Esophagus muscularis mucosa (tissue), 4 donors: ENCODE results near the gene PXN. TPM values are rescaled to one million over a fixed set of nuclear protein-coding genes. Genes with fewer than 3 reads are reported as not detected.
"Not testable (repeated sequence)": the region's sequence is repeated elsewhere in the genome, so short reads cannot be mapped to it uniquely, and the experiment has no call there.

Experiments
- DNase-seq: peaks from one replicate; pipeline ENCODE4 v3.0.0-alpha.2; 2017; ENCODE audit errors: extremely low spot score
- H3K27ac ChIP-seq, 4 donors: fragments of 200-600 bp; sonication (generic); replicated peaks in 1 of 4; 1 replicate in 3 of 4; 2 replicates in 1 of 4; pipeline ENCODE4 v1.5.1; 2016 to 2019; ENCODE audit warnings: mild to moderate bottlenecking in 1 of 4
- H3K27me3 ChIP-seq, 4 donors: fragments of 200-600 bp; sonication (generic); one replicate each; pipeline versions ENCODE4 v1.5.1 to v1.6.0; 2016 to 2019
- H3K36me3 ChIP-seq, 4 donors: fragments of 200-600 bp; sonication (generic); one replicate each; pipeline ENCODE4 v1.5.1; 2016 to 2019
- H3K4me1 ChIP-seq, 4 donors: fragments of 200-600 bp; sonication (generic); one replicate each; pipeline ENCODE4 v1.5.1; 2016 to 2019
- H3K4me3 ChIP-seq, 4 donors: fragments of 200-600 bp; sonication (generic); 1 replicate in 2 of 4; 2 replicates in 2 of 4; pipeline ENCODE4 v1.5.1; 2016 to 2019; ENCODE audit warnings: mild to moderate bottlenecking in 4 of 4, moderate library complexity in 1 of 4
- H3K9me3 ChIP-seq, 4 donors: fragments of 200-600 bp; sonication (generic); 1 replicate in 3 of 4; 2 replicates in 1 of 4; pipeline ENCODE4 v1.5.1; 2016 to 2019
- CTCF ChIP-seq, 3 experiments: fragments of 200-600 bp in 2 of 3; fragments of 450-650 bp in 1 of 3; sonication (generic) in 2 of 3; IDR thresholded peaks; one replicate each; pipeline ENCODE4 v1.5.1; 2017 to 2019; ENCODE audit warnings: antibody characterized with exemption in 3 of 3, mild to moderate bottlenecking in 2 of 3, moderate library complexity in 1 of 3
- EP300 ChIP-seq: sonication (generic); formaldehyde crosslinking; IDR thresholded peaks from one replicate; pipeline ENCODE4 v1.6.1; 2017; ENCODE audit warnings: antibody characterized with exemption
- POLR2A ChIP-seq: fragments of 450-650 bp; IDR thresholded peaks from one replicate; pipeline ENCODE4 v1.6.1; 2017; ENCODE audit warnings: antibody characterized with exemption, moderate library complexity, mild to moderate bottlenecking, low read depth
- POLR2AphosphoS5 ChIP-seq, 2 donors: sonication (generic); formaldehyde crosslinking; IDR thresholded peaks; one replicate each; pipeline ENCODE4 v1.6.1; 2017; ENCODE audit warnings: antibody characterized with exemption in 2 of 2
- WGBS: methylation state at CpG from one replicate; pipeline ENCODE4 v1.1.5; 2018; 5-methylcytosine and 5-hydroxymethylcytosine counted together
- intact Hi-C: fragments of 100-400 bp; cut with DNase I; formaldehyde crosslinking; loops from one replicate; pipeline ENCODE4 v1.15.1; 2023
- total RNA-seq, 4 donors: library from RNA; depleted of rRNA; stranded (reverse); fragments of >200 nt; gene quantifications; one replicate each; pipeline versions ENCODE4 v1.1.0 to v1.2.1, GENCODE V29; 2016

The PXN gene
- total RNA-seq, 4 donors from 2014 or later, result 51.9 to 89.4 (median 71.9) TPM

GRCh38 chr12:120237360-120238171, 28.0 kb downstream of the PXN start:
- Histone ChIP-seq H3K27ac (peak overlapping the region; percentile 86 to 95 (median 91)), H3K36me3 (peaks cover 0 to 9% (median 0%) of the 10 kb centered on the region in 4 donors), H3K9me3 (no peaks in the 10 kb centered on the region), H3K27me3 (no peaks in the 10 kb centered on the region), H3K4me1 (peaks cover 100% of the 10 kb centered on the region in 4 donors), H3K4me3 (peak overlapping the region in 2 of 4 donors; percentile 1 to 4)
- TF ChIP-seq POLR2AphosphoS5 (IDR thresholded peaks at IDR 0.05) (peak; percentile 33 to 34), EP300 (no peak)
- no peak for DNase-seq
- intact Hi-C loops, result no loop called here
- 46% methylated on average over 12 of the region's 13 CpGs for WGBS

GRCh38 chr12:120236809-120237208, 28.7 kb downstream of the PXN start:
- 52% methylated on average over 2 of the region's 3 CpGs for WGBS
- DNase-seq, H3K4me3 ChIP-seq, H3K9me3 ChIP-seq, H3K27me3 ChIP-seq, H3K36me3 ChIP-seq, intact Hi-C loops: not testable (repeated sequence)
- peak overlapping the region; percentile 86 to 95 (median 91) for H3K27ac ChIP-seq
- peaks cover 100% of the 10 kb centered on the region in 4 donors for H3K4me1 ChIP-seq

- no peaks in the 10 kb centered on the region for H3K9me3 ChIP-seq
- H3K36me3 ChIP-seq, result no peaks in the 10 kb centered on the region
- no peak for DNase-seq
- no peak for TF ChIP-seq EP300
- peaks cover 100% of the 10 kb centered on the region in 4 donors for H3K4me1 ChIP-seq
- H3K4me3 ChIP-seq, result peak overlapping the region; percentile 13 to 38 (median 18)
- intact Hi-C loops, result no loop called here
- WGBS, result 63% methylated on average over 14 of the region's 18 CpGs
- H3K27ac ChIP-seq, result peak overlapping the region; percentile 86 to 95 (median 91)
- no peaks in the 10 kb centered on the region for H3K27me3 ChIP-seq
These were observed 29.9 kb downstream of the PXN start for GRCh38 chr12:120235369-120236323.

- peaks cover 100% of the 10 kb centered on the region in 4 donors for H3K4me1 ChIP-seq
- WGBS, result 13% methylated on average over 11 of the region's 13 CpGs
- intact Hi-C loops, result no loop called here
These were observed 30.7 kb downstream of the PXN start for GRCh38 chr12:120234643-120235368.

GRCh38 chr12:120231316-120232011, 34.1 kb downstream of the PXN start:
- TF ChIP-seq CTCF (IDR thresholded peaks at IDR 0.05), result no peak
- TF ChIP-seq EP300, result no peak
- no peak for TF ChIP-seq POLR2A
- TF ChIP-seq POLR2AphosphoS5 (IDR thresholded peaks at IDR 0.05), result peak in 1 of 2 donors; percentile 32
- Histone ChIP-seq H3K4me3 (no peak overlapping the region), H3K4me1 (peaks cover 96 to 100% (median 98%) of the 10 kb centered on the region in 4 donors), H3K27ac (peak overlapping the region; percentile 86 to 95 (median 91)), H3K27me3 (no peaks in the 10 kb centered on the region), H3K36me3 (peaks cover 0 to 6% (median 3%) of the 10 kb centered on the region in 4 donors), H3K9me3 (no peaks in the 10 kb centered on the region)
- no peak for DNase-seq
- intact Hi-C loops, result loop anchor here (1.0 kb wide), 1 partner anchor 33 kb away; no protein-coding TSS in a partner anchor
- WGBS, result 39% methylated on average over 2 of the region's 3 CpGs

More at GRCh38 chr12:120234643-120235368, 30.7 kb downstream of the PXN start:
- peak overlapping the region; percentile 13 to 38 (median 18) for H3K4me3 ChIP-seq
- no peaks in the 10 kb centered on the region for H3K9me3 ChIP-seq
- peak overlapping the region; percentile 86 to 95 (median 91) for H3K27ac ChIP-seq
- TF ChIP-seq POLR2A (no peak), POLR2AphosphoS5 (IDR thresholded peaks at IDR 0.05) (peak; percentile 82 to 91), EP300 (no peak), CTCF (IDR thresholded peaks at IDR 0.05) (peak; percentile 49 to 62 (median 51))
- peak; percentile 98 for DNase-seq
- H3K36me3 ChIP-seq, result no peaks in the 10 kb centered on the region
- no peaks in the 10 kb centered on the region for H3K27me3 ChIP-seq
